Stimulated activated CD4-positive, alpha-beta T cell treated with anti-CD3 and anti-CD28 coated beads, Interleukin-2, amount 100 ng/mL, for 24 hours (primary cell): Measurements from ENCODE around the gene KIAA0319L.
"Not testable (repeated sequence)": the region's sequence is repeated elsewhere in the genome, so short reads cannot be mapped to it uniquely, and the experiment has no call there.

ENCODE experiments used
- DNase-seq, 2 donors: peaks; one replicate each; pipeline ENCODE4 v3.0.0-alpha.2; 2020

KIAA0319L gene

DNA sequence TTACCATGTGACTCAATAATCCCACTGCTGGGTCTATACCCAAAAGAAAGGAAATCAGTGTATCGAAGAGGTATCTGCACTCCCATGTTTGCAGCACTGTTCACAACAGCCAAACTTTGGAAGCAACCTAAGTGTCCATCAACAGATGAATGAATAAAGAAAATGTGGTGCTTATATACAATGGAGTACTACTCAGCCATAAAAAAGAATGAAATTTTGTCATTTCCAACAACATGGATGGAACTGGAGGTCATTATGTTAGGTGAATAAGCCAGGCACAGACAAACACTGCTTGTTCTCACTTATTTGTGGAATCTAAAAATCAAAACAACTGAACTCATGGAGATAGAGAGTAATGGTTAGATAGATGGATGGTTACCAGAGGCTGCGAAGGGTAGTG, 79.3 kb downstream of the KIAA0319L start:
- no peak for DNase-seq

DNA sequence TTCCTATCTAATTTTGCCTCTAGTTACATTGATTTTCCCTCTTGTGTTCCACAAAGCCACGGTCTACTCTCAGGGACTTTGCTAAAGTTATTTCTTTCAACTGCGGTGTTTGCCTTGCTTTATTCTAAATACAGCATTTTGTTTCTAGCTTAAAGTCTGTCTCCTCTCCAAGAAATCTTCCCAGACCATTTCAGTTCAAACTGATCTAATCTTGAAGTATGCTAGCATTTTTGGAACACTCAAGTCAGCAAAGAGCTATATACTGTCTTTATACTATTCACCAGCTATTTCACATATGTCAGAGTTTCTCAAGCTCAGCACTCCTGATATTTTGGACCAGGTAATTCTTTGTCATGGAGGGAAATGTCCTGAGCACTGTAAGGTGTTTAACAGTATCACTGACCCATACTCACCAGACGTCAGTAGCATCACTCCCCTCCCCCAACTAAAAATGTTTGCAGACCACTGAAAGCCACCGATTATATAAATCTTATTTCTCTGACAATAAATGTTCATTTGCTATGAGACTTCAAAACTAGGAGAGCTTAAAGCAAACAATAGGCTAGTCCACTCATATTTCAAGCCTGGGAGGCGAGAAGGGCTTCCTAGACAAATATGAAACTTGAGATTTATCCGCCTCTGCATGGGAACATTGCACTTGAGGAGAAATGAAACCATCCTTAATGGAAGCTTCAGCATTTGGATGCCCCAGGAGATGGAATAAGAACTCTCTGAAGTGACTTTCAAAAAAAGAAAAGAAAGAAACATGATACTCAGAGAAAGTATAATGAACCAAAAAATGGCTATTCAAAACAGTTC, 81.1 kb downstream of the KIAA0319L start:
- DNase-seq = no peak

DNA sequence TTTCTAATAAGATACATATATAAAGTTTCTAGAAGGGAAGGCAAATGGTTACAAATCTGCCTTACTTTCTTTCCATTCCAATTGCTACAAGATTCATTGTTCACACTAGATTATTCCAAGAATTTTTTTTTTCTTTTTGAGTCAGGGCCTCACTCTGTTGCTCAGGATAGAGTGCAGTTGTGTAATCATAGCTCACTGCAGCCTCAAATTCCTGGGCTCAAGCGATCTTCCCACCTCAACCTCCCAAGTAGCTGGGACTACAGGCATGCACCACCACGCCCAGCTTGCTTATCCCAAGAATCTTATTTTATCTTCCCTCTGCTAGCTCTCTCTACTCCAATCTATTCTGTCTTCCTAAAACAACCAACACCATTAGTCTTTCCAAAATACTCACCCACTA, 81.8 kb downstream of the KIAA0319L start:
- no peak for DNase-seq

DNA sequence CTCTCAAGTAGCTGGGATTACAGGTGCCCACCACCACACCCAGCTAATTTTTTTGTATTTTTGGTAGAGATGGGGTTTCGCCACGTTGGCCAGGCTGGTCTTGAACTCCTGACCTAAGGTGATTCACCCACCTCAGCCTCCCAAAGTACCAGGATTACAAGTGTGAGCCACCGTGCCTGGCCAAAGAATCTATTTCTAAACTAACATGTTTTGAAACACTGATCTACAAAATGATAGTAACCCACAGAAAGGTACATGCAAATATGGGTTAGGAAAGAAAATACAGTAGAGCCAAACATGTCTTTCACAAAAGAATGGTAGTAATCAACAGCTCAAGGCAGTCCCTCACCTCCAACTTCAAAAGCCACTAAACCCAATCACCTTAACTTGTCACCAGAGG, 84.0 kb downstream of the KIAA0319L start:
- not testable (repeated sequence) for DNase-seq

DNA sequence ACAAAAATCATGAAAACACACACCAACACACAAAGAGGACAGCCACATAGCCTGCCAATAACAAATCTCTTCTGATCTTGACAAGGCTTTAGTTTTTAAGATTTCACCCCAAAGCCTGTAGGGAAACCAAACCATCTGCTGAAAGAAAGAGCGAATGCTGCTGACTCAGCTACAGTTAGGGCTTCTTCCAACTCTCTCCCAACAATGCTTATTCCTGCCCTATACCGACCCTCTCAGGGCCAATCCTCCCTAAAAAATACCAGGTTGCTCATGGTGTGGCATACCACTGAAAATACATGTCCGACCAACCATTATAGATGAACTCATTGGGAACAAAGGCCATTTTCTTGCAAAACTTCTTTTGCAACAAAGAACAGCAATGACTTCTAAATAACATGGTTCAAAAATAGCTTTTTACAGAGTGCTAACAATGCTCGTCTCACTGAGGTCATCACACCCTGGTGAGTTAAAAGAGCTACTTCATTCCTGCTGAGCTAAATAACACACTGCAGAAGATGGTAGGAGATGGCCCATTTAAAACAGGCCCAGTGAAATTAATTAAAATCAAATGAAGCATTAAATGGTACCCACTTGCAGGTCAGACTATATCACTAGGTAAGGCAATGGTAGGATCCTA, 86.1 kb downstream of the KIAA0319L start:
- DNase-seq = no peak

DNA sequence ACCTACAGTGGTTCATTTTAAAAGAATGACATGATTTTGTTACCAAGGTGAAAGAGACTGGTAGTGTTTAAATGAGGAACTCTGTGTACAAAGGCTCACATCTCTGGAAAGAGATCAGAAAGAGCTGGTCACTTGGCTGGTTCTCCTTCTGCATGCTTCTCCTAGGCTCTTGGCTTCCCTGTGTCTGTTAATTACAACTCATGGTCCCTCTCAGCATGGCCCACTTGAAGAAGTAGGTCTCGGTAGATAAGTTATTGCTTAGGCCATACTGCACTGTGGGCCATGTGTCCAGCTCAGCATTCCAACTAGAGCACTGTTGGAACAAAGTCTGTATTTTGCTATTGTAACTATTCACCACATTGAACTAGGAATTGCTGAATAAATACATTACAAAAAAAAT, 91.1 kb downstream of the KIAA0319L start:
- no peak for DNase-seq

DNA sequence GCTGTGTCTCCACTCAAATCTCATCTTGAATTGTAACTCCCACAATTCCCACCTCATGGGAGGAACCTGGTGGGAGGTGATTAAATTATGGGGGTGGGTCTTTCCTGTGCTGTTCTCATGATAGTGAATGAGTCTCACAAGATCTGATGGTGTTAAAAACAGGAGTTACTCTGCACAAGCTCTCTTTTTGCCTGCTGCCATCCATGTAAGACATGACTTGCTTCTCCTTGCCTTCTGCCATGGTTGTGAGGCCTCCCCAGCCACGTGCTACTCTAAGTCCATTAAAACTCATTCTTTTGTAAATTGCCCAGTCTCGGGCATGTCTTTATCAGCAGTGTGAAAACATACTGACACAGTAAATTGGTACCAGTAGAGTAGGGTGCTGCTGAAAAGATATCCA, 93.5 kb downstream of the KIAA0319L start:
- not testable (repeated sequence) for DNase-seq

DNA sequence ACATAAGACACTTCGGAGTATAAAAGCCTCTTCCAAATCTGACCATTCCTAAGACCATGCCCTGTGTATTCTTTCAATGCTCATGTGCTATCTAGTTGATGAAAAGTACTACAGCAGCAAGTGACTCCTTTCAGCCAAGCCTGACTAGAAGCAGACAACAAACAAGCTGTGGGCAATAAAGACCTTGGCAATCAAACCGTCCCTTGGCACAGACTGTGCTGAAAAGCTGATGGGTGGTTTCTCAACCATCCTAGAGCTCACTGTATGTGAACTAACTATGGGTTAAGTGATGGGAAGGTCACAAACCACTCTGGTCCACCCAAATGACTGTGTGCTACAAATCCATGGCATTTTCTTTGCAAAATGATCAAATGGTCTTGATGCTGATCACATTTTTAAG, 94.0 kb downstream of the KIAA0319L start:
- no peak for DNase-seq

DNA sequence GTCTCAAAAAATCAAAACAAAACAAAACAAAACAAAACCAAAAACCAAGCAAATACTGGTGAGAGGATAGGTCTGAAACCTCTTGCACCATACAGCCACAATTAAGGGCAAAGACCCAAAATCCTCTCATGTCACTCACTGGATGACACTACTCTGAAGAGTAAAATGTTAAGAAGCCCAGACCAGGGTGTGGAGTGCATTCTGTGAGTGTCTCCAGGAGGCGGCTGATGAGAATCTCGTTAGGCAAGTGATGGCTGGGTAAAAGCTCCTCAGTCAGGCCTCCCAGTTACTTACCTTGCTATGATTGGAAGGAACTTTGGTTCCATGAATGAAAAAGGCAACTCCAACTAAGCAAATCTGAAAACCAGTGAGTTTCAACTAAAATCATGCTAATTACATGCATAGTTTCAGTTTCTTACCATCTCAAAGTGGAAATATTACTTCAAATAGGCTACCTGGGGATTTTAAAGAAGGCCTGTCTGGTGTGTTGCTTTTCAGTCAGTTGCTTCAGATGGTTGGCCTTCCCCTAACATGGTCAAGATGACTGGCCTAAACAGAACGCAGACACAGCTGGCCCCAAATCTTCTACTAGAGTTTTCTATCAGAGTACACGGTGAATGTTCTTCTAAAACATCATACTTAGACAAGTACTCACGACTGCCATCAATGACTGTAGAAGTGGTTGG, 95.1 kb downstream of the KIAA0319L start:
- DNase-seq = no peak

DNA sequence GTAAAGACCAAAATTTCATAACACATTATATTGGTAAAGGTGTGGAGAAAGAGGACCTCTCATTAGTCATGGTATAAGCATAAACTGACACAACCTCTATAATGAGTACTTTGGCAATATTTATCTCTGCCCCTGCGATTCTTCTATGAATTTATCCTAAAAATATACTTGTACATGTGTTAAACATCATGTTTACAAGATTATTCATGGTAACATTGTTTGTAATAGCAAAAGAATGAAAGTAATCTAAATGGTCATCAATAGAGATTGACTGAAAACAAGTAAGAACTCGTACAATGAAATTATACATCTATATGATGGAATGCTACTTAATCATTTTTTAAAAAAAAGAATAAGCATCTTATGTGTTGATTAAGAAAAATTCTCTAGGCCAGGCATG, 96.4 kb downstream of the KIAA0319L start:
- DNase-seq = no peak

DNA sequence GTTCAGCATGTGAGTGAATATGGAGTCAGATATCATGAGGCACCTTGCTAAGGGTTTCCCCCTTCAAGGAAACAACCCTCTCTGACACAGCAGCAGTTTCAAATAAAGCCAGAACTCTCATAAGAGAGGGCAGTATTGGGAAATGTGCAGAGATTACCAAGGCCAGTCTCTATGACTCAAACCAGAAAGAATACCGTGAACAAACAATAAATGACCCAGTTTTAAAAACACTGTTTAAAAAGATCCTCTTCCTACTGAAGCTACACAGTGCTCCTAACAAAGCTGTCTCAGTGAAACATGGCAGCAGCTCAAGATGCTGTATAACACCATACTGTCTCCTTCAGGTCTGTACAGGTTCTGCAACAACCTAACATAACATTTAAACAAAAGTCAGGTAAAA, 102.6 kb downstream of the KIAA0319L start:
- no peak for DNase-seq

DNA sequence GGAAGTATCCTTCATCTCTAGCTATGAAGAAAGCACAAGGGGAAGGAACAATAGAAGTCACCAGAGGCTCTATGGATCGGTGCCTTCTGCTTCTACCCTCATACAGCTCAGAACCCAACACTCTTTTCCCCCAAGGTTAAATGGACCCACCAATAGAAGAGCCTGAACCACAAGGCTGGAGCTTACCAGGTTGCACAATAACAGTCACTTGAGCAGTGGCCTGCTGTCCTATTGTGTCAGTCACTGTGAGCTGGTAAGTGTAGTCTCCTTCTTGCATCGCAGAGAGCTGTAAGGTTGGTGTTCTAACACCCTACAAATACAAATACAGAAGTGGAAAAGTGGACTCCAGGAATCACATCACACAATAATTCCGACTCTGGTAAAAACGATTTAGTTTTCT, 103.0 kb downstream of the KIAA0319L start:
- DNase-seq = no peak

DNA sequence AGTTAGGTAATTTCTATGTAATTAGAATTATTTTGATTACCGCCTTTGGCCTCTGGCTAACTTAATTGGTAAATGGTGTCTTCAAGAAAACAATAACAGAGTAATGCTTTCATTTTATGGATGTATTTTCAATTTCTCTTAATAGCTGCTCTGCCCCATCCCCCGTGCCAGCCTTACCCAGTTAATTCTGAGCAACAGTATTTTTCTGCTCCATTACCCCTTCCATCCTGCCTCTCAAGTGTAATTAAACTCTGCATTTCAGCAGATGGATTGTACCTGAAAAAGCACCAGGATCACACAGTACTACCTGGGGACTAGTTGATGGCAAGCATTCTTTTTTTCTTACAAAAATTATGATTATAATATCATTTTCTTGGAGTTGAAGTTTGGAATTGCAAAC, 104.2 kb downstream of the KIAA0319L start:
- DNase-seq = no peak

DNA sequence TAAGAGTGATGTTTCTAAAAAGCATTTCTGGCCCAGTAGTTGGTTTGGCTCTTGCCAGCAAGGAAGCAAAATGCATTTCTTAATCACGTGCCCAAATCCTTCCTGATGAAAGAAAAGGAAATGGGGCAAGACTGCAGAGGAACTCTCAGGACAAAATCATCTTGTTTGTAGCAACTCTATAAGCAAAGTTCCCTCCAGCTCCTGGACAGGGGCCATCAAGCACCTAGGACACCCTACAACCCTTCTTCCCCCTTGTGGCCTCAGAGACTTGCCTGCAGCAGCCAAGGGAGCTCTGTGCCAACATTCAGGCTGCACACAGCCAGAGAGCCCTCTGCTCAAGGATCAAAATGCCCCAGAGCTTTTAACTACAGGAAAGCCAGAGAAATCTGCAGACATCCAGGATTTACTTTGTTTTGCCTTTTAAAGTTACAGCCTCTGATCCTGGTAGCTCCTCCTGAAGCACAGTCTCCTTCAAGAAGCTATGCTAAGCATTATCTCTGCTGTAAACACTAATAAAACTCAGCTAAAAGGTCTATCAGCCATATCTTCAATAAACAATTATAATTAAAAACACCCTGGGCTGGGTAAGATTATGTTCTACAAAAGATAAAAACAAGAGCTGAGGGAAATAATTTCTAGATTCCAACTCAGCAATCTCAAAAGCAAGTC, 105.0 kb downstream of the KIAA0319L start:
- no peak for DNase-seq

DNA sequence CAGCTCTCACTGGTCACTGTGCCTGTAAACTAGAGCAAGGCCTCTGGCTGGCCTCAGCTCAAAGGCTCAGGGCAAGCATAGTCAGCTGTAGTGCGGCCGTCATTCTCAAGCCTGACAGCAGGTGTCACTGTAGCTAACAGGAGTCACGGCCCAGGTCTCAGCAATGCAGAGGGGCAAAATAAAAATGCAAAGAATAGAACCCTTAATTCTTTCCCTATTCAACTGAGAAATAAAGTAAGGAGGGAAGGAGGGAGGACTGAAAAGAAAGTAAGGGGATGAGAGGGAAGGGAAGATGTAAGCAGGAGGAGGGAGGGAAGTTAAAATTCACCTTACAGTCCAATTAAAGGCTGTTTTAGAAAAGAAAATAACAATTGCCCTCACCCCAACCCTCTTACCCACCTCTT, 106.1 kb downstream of the KIAA0319L start:
- peak; percentile 84 to 86 for DNase-seq

DNA sequence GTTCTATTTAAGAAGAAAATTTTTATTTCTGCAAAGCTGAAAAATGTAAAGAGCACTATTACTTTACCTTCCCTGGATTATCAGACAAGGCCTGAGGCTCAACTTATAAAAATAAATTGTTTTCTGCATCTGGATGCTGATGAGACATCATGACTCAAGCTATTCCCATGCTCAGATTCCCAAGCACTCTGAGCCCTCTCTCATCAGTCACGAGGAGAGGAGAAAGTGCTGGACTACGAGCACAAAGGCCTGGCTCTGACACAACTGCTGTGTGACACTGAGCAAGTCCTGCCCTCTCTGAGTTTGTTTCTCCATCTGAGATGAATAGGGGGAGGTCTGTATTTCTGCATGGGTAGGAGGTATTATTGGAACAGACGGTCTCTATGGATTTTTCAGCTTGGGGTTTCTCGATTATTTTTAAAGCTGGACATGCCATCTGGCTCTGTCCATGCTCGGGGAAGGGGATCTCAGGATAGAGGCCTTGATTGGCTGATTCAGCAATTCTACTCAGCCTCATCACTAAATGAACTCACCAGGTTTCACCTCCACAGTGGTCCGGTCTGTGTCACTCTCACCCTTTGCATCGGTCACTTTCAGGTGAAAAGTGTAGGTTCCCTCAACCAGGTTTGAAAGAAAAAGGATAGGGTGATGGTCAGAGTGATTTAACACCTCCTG, 107.7 kb downstream of the KIAA0319L start:
- no peak for DNase-seq

DNA sequence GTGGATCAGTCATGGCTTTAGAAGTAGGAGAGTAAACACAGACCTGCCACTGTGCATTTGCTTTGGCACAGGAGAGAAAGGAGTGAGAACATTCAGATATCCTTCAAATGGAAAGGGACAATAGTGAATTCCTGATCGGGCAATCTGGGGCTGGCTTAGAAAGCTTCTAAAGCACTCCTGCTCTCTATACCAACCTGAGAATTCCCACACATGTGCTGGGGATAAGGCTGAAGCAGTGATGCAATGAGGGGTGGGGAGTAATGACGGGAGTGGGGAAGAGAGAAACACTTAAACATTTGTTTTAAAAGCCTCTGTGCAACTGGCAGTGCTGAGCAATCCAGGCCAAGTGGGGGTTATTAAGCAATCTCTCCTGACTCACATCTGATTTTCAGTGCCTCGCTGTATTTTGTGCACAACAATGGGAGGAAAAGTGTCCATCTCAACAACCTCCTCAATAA, 108.8 kb downstream of the KIAA0319L start:
- no peak for DNase-seq

DNA sequence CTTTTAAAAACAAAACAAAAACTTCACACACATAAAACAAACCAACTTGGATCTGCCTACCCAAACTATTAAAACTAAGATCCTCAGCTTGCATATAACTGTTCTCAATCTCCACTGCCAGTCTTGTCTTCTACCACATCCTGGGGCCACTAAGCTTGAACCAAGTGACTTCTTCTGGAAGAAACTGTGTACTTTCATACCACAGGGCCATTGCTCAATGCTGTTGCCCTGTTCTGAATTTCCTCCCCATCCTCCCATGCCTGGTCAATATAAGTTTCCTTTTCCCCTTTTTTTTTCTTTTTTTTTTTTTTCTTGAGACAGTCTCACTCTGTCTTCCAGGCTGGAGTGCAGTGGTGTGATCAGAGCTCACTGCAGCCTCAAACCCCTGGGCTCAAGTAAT, 109.9 kb downstream of the KIAA0319L start:
- no peak for DNase-seq

DNA sequence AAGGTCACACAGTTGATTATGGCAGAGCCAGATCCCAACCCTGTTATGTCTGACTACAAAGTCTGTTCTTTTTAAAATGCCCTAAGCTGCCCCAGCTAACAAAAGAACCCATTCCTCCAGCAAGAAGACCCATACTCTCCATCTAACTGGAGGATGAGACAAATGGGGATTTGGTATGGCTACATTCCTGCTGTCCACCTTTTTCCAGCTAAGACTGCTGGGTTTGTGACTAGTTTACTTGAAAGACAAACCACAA, 112.8 kb downstream of the KIAA0319L start:
- no peak for DNase-seq

DNA sequence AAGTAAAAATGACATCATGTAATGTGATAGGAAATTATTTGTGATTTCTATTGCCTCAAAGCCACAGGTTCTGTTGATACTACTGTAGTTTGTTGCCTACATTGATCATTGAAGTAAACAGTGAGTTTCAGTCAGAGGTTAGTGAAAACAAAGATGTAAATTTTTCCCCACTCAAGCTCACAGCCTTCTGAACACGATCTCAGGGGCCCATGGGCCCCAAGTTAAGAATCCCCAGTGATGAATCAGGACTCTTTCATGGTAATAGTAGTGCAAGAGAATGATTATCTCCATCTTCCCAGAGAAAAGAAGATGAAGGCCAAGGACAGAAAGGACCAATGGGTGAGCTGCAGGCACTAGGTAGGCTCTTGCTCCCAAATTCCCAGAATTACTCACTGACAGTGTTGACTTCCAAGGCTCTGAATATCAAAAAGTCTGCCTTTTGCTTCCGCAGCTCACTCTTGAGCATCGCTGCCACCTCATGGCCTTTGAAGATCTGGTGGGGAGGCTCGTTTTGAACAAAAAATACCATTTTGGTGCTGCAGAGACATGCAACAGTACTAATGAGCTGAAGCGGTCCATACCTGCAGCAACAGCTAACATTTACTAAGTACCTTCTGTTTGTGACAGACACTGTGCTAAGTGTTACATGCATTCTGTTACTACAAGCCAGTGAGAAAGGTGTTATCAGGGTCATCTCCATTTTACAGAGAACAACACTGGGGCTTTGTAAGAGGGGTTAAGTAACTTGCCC, 113.3 kb downstream of the KIAA0319L start:
- DNase-seq = no peak

DNA sequence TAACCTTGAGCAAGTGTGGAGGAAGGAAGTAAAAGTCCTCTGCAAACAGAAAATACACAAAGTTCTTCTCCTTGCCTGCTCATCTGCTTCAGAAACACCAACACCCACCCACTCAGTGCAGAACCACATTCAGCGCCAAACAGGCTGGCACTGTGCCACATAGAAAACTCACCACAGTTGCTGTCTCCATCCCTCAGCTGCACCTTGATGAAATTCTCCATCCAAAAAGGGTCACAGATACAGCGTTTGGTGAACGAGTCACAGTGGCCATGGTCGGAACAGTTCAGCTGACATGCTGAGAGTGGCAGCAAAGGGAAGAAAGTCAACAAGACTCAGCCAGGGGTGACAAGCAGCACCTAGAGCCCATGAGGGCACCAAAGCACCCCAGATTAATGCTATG, 114.5 kb downstream of the KIAA0319L start:
- DNase-seq = peak; percentile 33 to 38

DNA sequence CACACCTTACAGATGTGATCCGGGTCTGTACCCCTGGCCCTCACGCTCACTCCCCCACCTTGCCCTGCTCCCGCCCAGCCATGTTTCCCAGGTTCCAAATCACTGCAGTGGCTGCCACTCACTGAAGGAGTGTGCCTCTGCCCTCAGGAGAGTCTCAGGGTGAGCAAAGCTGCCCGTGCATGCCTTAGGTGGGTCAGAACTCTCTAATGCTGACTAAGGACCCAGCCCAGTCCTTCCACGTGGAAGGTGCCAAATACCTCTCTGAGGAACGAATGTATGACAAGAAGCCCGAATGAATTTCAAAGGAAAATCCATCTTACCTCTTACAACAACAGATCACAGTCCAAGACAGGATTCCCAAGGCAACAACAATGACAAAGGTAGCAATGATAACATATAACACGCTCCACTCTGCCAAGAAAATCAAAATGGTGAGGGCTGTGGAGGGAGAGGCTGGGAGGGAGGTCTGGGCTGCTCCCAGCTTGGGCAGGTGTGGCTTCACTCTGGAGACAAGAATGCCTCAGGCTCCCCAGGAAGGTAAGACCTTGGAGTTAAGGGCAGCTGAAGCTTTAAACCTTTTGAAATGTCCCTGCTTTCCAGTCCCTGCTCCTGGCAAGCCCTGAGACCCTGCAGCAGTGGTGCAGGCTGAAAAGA, 115.2 kb downstream of the KIAA0319L start:
- no peak for DNase-seq
